Activated B cell treated with CpG ODN at 0.5 μM for 24 hours (primary cell): ENCODE data around the gene PRXL2B. TPM values are rescaled to one million over a fixed set of nuclear protein-coding genes. Genes with fewer than 3 reads are reported as not detected.
"Not testable (repeated sequence)": the region's sequence is repeated elsewhere in the genome, so short reads cannot be mapped to it uniquely, and the experiment has no call there.

Experiments
- ATAC-seq: fragments of 200-7000 bp; cut with Tn5 transposase; one replicate; pipeline ENCODE4 v1.10.0; 2021; ENCODE audit warnings: low read depth, mild to moderate bottlenecking, moderate library complexity
- CTCF ChIA-PET: fragments of 350-600 bp; sonication (Branson Sonifier 250); formaldehyde crosslinking; loops from one replicate; lab custom pipeline; 2021; ENCODE audit warnings: antibody characterized with exemption; lab: Charles Lee
- POLR2A ChIA-PET: fragments of 350-600 bp; sonication (Branson Sonifier 250); formaldehyde crosslinking; loops from one replicate; lab custom pipeline; 2021; ENCODE audit warnings: antibody characterized with exemption; lab: Charles Lee
- DNase-seq: peaks from one replicate; pipeline ENCODE4 v3.0.0; 2022
- H3K27ac Mint-ChIP-seq: one replicate; pipeline ENCODE4 v1.8.0; 2020; ENCODE audit warnings: mixed read lengths
- H3K27me3 Mint-ChIP-seq: one replicate; pipeline ENCODE4 v1.8.0; 2021; ENCODE audit warnings: mixed read lengths
- H3K36me3 Mint-ChIP-seq: one replicate; pipeline ENCODE4 v1.8.0; 2021; ENCODE audit warnings: low read depth, mixed read lengths
- H3K4me1 Mint-ChIP-seq: one replicate; pipeline ENCODE4 v1.8.0; 2021; ENCODE audit warnings: mixed read lengths
- H3K4me3 Mint-ChIP-seq: one replicate; pipeline ENCODE4 v1.8.0; 2020; ENCODE audit warnings: mild to moderate bottlenecking, mixed read lengths
- H3K9me3 Mint-ChIP-seq: one replicate; pipeline ENCODE4 v1.8.0; 2020; ENCODE audit warnings: mixed read lengths
- CTCF ChIP-seq: fragments of 200-600 bp; IDR thresholded peaks from one replicate; pipeline ENCODE4 v1.8.0; 2022; ENCODE audit warnings: antibody characterized with exemption, mild to moderate bottlenecking
- intact Hi-C: fragments of 100-400 bp; cut with micrococcal nuclease; formaldehyde crosslinking; loops from one replicate; pipeline ENCODE4 v1.15.1; 2024
- total RNA-seq: library from RNA; stranded (reverse); gene quantifications from 2 replicates; pipeline ENCODE4 v1.2.3, GENCODE V29; 2022

The PRXL2B gene
- total RNA-seq, 1 donor from 2014 or later, result 12.6 TPM

GRCh38 chr1:2570332-2570731, 16.2 kb upstream of the PRXL2B start:
- Mint-ChIP-seq H3K36me3 (no peaks in the 10 kb centered on the region), H3K27ac (no peak overlapping the region), H3K9me3 (peaks cover 15% of the 10 kb centered on the region), H3K4me1 (peaks cover 21% of the 10 kb centered on the region), H3K27me3 (no peaks in the 10 kb centered on the region), H3K4me3 (no peak overlapping the region)
- DNase-seq, result no peak
- intact Hi-C loops, result no loop called here
- no peak for TF ChIP-seq CTCF
- CTCF ChIA-PET, result no interaction called here
- POLR2A ChIA-PET, result interaction anchor here (1.3 to 1.6 kb wide), 3 partner anchors 10 to 14 kb away, joined by 3 to 8 read pairs (median 4); partner anchors contain the start of gene TNFRSF14
- no peak for ATAC-seq

DNA sequence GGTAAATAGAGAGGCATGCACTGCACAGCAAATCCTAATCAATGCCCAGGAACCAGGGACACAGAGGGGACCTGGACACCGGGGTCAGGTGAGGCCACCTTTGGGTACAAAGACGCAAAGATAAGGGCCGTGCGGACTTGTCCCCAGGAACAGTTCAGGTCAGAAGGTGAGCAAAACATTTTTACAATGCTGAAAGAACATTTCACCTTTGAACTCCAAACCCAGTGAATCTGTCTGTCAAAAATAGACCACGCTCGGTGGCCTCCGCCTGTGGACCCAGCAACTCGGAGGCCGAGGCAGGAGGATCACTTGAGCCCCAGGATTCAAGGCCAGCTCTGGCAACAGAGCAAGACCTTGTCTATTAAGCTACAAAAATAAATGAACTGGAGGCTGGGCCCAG, 15.2 kb upstream of the PRXL2B start:
- no peak for TF ChIP-seq CTCF
- Mint-ChIP-seq H3K4me3 (no peak overlapping the region), H3K27me3 (no peaks in the 10 kb centered on the region), H3K9me3 (peaks cover 15% of the 10 kb centered on the region), H3K36me3 (no peaks in the 10 kb centered on the region), H3K4me1 (peaks cover 31% of the 10 kb centered on the region), H3K27ac (no peak overlapping the region)
- no peak for DNase-seq
- ChIA-PET CTCF (no interaction called here), POLR2A (interaction anchor here (0.6 to 1.6 kb wide), 3 partner anchors 13 to 1106 kb away, joined by 4 to 12 read pairs (median 8); partner anchors contain the start of gene TNFRSF14)
- intact Hi-C loops, result no loop called here
- ATAC-seq, result no peak

DNA sequence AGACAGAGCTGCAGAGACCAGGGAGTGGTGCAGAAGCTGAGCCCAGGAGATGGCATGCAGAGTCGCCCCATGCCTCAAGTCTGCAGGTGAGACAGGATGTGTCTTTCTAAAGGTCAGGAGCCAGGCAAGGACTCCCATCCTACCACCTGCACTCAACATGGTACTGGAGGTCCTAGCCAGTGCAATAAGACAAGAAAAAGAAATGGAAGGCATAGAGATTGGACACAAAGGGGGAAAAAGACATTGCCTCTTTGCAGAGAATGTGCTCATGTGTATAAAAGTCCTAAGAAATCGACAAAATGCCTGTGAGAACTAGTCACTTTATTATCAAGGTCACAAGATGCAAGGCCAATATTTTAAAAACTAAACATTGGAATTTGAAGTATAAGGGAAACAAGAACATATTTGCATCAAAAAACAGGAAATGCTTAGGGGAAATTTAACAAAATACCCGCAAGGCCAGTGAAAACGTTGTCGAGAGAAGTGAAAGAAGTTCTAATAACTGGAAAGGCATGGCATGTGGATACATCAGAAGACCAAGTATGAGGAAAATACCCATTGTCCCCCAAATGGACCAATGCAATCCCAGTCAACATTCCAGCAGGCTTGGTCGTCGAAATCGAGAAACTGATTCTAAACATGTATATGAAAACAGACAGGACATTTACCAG, 13.2 kb upstream of the PRXL2B start:
- TF ChIP-seq CTCF, result no peak
- no peak overlapping the region for H3K4me3 Mint-ChIP-seq
- ATAC-seq (no peak), DNase-seq (no peak)
- intact Hi-C loops, result no loop called here
- peaks cover 15% of the 10 kb centered on the region for H3K9me3 Mint-ChIP-seq
- no peaks in the 10 kb centered on the region for H3K36me3 Mint-ChIP-seq
- ChIA-PET CTCF (no interaction called here), POLR2A (interaction anchor here (1.0 to 1.3 kb wide), 2 partner anchors 12 to 17 kb away, joined by 3 to 4 read pairs; partner anchors contain the start of gene TNFRSF14)
- no peaks in the 10 kb centered on the region for H3K27me3 Mint-ChIP-seq
- peaks cover 49% of the 10 kb centered on the region for H3K4me1 Mint-ChIP-seq
- peak overlapping the region; percentile 43 for H3K27ac Mint-ChIP-seq

GRCh38 chr1:2574350-2574749, 12.2 kb upstream of the PRXL2B start:
- no peak for ATAC-seq
- Mint-ChIP-seq H3K27ac (no peak overlapping the region), H3K4me3 (no peak overlapping the region), H3K4me1 (peaks cover 57% of the 10 kb centered on the region), H3K36me3 (no peaks in the 10 kb centered on the region), H3K27me3 (no peaks in the 10 kb centered on the region), H3K9me3 (peaks cover 15% of the 10 kb centered on the region)
- POLR2A ChIA-PET, result no interaction called here
- CTCF ChIA-PET, result no interaction called here
- TF ChIP-seq CTCF, result no peak
- intact Hi-C loops, result no loop called here
- DNase-seq, result no peak

DNA sequence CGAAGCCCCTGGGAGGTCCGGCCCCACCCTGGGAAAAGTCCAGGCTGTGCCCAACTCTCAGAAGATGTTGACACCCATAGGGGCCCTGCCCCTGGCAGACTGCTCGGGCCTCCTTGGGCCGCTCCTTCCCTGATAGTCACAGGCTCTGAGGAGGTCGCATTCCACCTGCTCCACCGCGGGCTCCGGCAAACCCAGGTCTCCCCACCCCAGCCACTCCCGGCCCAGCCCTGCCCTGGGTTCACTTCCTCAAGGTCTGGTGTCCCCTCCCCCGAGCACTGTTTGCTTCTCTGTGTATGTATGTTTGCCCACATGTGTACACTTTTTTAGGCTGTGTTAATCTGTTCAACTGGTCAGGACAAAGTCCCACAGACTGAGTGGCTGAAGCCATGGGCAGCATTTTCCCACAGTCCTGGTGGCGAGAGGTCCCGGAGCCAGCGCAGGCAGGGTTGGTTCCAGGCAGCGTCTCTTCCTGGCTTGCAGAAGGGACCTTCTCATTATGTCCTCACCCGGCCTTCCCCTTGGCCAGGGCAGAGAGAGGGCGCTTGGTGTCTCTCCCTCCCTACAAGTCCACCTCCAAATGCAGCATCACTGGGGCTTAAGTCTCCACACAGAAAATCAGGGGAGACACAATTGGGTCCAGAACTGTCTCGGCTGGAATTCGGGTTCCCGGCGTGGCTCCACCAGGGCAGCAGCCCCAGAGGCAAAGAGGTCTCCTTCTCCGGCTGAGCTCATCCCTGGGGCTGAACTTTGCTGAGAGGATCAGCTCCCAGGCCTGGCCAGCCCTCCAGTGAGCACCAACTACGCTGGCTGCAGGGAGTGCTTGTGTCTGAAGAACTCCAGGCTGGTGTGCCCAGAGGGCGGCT, 10.5 kb upstream of the PRXL2B start:
- intact Hi-C loops, result no loop called here
- CTCF ChIA-PET, result no interaction called here
- Mint-ChIP-seq H3K27me3 (no peaks in the 10 kb centered on the region), H3K36me3 (no peaks in the 10 kb centered on the region), H3K9me3 (peaks cover 15% of the 10 kb centered on the region), H3K27ac (peak overlapping the region; percentile 95), H3K4me3 (peak overlapping the region; percentile 78), H3K4me1 (peaks cover 72% of the 10 kb centered on the region)
- ATAC-seq (no peak), DNase-seq (no peak)
- TF ChIP-seq CTCF, result no peak
- POLR2A ChIA-PET, result interaction anchor here (0.9 to 4.8 kb wide), 5 partner anchors 11 to 160 kb away, joined by 3 to 81 read pairs (median 55); partner anchors contain the start of genes PRXL2B and TNFRSF14

DNA sequence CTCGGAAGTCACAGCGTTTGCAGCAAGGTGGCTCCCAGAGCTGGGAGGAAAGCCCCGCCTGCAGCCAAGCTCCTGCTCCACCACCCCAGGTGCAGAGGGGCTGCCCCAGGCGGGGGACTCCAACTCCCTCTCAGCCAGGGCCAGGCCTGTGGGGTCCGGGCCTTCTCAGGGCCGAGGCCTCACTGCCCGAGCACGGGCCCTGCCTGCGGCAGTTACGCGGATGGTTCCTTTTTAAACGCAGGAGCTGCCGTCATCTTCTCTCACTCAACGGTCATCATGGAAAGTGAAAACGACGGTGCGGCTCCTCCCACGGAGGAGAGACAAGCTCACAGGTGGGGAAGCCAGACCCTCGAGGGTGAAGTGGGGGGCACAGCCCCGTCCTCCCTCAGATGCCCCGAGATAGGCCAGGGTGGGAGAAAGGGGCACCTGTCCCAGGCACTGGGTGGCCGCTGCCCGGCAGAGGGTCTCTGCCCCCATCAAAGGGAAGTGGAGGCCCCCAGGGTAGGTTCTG, 9.0 kb upstream of the PRXL2B start:
- ATAC-seq (peak; percentile 45), DNase-seq (peak; percentile 49)
- Mint-ChIP-seq H3K9me3 (peaks cover 17% of the 10 kb centered on the region), H3K4me3 (peak overlapping the region; percentile 78), H3K4me1 (peaks cover 88% of the 10 kb centered on the region), H3K27ac (peak overlapping the region; percentile 95)
- not testable (repeated sequence) for H3K36me3 Mint-ChIP-seq, H3K27me3 Mint-ChIP-seq
- intact Hi-C loops, result loop anchor here (1.0 kb wide), 2 partner anchors 21 to 29 kb away; partner anchors contain the start of gene TNFRSF14
- CTCF ChIA-PET, result interaction anchor here (0.9 to 1.4 kb wide), 5 partner anchors 8 to 52 kb away, joined by 3 to 4 read pairs (median 3); partner anchors contain the start of genes PANK4 and TNFRSF14
- POLR2A ChIA-PET, result interaction anchor here (0.7 to 4.8 kb wide), 11 partner anchors 9 to 384 kb away, joined by 3 to 81 read pairs (median 5); partner anchors contain the start of genes MORN1, PANK4, PRXL2B and RER1
